ENCODE data around the gene EYS.
"Not testable (repeated sequence)": the region's sequence is repeated elsewhere in the genome, so short reads cannot be mapped to it uniquely, and the experiment has no call there.

The EYS gene

DNA sequence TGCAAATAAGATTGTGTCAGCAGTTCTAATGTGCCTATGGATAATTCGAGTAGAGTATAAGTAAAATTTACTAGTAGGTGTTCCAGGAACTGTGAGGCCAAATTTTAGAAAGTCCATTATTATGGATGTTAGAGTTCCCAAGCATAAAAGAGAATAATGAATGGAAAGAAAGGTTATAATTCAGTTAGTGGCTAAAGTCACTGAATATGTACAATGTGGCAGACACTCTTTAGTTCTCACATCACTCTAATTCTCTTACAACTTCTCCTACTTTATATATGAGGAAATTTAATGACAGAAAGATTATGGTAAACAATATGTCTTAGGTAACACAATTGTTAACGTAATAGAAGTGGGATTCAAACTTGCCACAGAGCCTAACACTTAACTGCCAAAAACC is 75.3 kb downstream of the EYS start:
- DNase-seq, result no peak

DNA sequence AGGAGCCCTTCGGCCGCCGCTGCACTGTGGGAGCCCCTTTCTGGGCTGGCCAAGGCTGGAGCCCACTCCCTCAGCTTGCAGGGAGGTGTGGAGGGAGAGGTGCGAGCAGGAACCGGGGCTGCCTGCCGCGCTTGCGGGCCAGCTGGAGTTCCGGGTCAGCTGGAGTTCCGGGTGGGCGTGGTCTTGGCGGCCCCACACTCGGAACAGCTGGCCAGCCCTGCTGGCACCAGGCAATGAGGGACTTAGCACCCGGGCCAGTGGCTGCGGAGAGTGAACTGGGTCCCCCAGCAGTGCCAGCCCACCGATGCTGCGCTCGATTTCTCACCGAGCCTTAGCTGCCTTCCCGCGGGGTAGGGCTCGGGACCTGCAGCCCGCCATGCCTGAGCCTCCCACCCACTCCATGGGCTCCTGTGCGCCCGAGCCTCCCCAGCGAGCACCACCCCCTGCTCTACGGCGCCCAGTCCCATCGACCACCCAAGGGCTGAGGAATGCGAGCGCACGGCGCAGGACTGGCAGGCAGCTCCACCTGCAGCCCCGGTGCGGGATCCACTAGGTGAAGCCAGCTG is 79.5 kb downstream of the EYS start:
- not testable (repeated sequence) for DNase-seq

- no peak for DNase-seq
These were observed 80.0 kb downstream of the EYS start for GRCh38 chr6:65627015-65627414.

DNA sequence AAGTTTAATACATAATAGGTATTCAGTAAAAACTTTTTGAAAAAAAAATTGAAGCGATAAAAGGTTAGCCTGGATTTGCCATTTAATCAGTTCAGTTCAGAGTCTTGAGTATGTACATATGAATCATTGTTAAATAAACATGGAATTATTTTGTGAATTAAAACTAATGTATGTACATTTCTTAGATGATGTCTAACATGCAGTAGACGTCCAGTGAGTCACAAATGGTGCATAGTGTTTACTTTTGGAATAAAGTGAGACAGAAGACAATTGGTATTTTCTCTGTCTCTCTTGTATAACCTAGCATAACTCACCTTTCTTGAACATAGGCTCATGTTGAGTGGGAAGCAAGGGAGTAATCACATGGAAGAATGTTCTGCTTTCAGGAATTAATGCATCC is 83.5 kb downstream of the EYS start:
- no peak for DNase-seq

- DNase-seq, result no peak
These were observed 96.3 kb downstream of the EYS start for GRCh38 chr6:65610746-65611145.

- no peak for DNase-seq
These were observed 111.5 kb downstream of the EYS start for GRCh38 chr6:65595540-65595939.

GRCh38 chr6:65570340-65570739 is 136.7 kb downstream of the EYS start:
- DNase-seq, result no peak

GRCh38 chr6:65569505-65569904 is 137.5 kb downstream of the EYS start:
- no peak for DNase-seq

GRCh38 chr6:65569056-65569455 is 138.0 kb downstream of the EYS start:
- not testable (repeated sequence) for DNase-seq

- DNase-seq, result no peak
These were observed 140.9 kb downstream of the EYS start for GRCh38 chr6:65566117-65566516.

GRCh38 chr6:65558071-65558470 is 149.0 kb downstream of the EYS start:
- DNase-seq, result no peak

- DNase-seq, result no peak
These were observed 149.8 kb downstream of the EYS start for GRCh38 chr6:65557224-65557623.

- no peak for DNase-seq
These were observed 160.1 kb downstream of the EYS start for GRCh38 chr6:65546894-65547293.

DNA sequence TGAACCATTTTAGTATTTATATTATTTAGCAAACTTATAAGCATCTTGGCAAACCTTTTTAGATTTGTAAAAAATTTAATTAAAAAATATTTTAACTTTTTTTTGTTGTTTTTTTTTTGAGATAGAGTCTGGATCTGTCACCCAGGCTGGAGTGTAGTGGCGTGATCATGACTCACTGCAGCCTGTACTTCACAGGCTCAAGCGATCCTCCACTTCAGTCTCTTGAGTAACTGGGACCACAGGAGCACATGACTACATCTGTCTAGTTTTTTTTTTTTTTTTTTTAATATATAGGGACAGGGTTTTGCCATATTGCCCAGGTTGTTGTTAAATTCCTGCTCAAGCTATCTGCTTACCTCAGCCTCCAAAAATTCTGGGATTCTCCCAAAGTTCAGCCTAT is 161.1 kb downstream of the EYS start:
- no peak for DNase-seq

DNA sequence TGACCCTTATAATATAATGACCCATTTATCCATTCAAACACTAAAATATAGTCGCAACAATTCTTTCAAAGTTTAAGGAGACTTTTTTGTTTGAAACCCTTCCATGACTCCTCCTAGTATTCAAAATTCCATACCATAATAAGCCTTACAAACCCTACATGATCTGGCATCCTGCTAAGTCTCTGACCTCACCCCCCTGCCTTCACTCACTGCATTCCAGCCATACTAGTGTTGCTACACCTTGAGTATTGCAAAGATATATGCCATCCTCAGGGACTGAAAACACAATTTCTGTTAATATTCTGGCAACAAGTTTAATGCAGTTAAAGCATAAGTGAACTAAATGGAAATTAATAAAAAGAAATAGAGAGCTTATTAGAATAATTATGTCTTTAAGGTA is 168.4 kb downstream of the EYS start:
- DNase-seq, result no peak

DNA sequence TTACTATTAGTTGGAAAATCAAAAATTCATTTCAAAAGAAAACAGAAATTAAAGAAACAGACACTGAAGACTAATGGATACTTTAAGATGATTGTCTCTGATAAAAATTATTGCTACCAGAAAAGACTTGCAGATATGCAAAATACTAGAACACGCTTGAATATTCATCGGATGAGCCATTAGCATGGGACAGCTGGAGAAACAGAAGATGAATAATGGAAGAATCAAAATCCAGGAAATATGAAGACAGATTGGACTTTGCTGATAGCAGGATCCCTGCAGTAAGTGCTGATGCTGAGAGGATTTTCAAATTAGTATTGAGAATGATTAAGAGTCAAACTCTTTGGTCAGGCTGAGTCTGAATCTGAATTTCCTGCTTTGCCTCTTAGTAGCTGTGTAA is 169.4 kb downstream of the EYS start:
- DNase-seq, result no peak

DNA sequence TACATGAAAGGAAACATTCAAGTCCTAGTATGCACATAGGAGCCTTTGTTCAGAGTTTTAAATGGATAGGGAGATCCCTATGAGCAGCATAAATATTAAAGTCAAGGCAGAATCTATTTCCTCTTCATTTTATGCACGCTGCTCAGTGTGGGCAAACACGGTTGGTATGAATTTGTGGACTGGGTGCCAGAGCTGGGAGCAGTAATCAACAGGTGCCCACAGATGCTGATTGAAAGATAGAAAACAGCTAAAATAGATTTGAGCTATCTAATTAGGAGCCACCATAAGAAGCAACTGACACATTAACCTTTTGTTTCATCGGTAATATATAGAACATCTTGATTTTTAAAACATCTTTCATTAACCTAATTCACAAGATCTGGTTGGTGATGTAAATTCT is 175.5 kb downstream of the EYS start:
- no peak for DNase-seq

- DNase-seq, result no peak
These were observed 182.8 kb downstream of the EYS start for GRCh38 chr6:65524232-65524631.

GRCh38 chr6:65505736-65506135 is 201.3 kb downstream of the EYS start:
- no peak for DNase-seq

- no peak for DNase-seq
These were observed 206.0 kb downstream of the EYS start for GRCh38 chr6:65501045-65501444.

GRCh38 chr6:65483652-65484051 is 223.4 kb downstream of the EYS start:
- DNase-seq, result not testable (repeated sequence)

- DNase-seq, result no peak
These were observed 237.4 kb downstream of the EYS start for GRCh38 chr6:65469650-65470049.

DNA sequence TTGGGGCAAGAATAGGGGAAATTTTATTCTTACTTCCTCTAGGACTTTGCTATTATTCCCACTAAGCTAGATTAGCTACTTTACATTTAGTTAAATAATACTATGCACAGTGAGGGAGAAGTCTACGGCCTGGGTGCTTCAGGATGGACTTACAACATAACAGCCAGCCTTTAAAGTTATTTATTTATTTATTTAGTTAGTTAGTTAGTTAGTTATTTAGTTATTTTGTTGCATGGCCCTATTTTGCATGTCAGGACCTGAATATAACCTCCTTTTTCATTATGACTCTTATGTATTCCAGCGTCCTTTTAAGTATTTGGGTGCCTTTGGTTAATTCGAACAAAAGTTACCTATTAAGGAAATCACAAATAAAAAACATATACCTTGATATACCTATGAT is 238.7 kb downstream of the EYS start:
- no peak for DNase-seq

DNA sequence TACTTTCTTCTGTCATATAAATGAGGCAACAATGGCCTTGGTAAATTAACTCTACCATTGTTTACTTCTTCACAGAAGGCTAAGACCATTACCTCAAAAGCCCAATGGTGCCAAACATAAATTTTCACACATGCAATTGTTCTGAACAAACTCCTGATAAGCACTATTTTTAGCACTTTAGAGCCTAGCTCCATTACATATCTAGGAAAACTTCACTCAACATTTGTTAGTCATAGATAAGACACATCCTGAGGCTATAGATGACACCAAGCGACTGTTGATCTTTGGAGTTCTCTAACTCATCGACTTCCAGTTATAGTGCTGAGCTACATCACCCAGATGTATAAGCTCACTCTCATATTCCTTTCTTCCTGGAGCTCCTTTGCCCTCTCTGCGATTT is 245.9 kb downstream of the EYS start:
- no peak for DNase-seq

GRCh38 chr6:65452333-65452732 is 254.7 kb downstream of the EYS start:
- no peak for DNase-seq

DNA sequence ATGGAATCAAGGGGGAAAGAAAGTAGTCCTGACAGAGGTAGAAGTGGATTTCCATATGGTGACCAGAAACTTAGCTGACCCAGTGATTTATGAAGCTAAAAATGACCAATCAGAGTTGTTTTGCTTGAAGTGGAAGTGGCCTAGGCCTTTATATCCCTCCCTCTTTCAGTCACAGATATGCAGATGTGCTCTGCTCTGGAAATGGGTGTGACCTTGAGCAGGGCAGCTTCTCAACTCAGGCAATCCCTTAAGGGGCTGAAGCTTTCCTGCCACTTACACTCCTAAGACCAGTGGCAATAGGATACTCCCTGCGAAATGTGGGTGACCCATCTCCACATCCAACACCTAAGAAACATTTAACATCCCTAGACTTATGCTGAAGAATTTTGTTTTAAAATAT is 256.6 kb downstream of the EYS start:
- no peak for DNase-seq
